GM12891 (cell line): Measurements from ENCODE around the gene ABHD2.

Experiments used
- DNase-seq: peaks from one replicate; pipeline ENCODE4 v3.0.0; 2011; ENCODE audit warnings: low spot score; ENCODE audit not compliant: insufficient read length
- FAIRE-seq: peaks from 2 replicates; lab custom pipeline; 2011; peaks lifted over from hg19 to GRCh38; lab: Jason Lieb, UNC
- PAX5 ChIP-seq: IDR thresholded peaks from 2 replicates; pipeline ENCODE4 v1.6.1; 2011; ENCODE audit warnings: low read length, moderate library complexity, mild to moderate bottlenecking; ENCODE audit not compliant: insufficient read depth, severe bottlenecking
- POLR2A ChIP-seq: IDR thresholded peaks from 2 replicates; pipeline ENCODE4 v1.6.1; 2011; ENCODE audit warnings: low read depth, low read length, control low read depth
- POLR2AphosphoS5 ChIP-seq: IDR thresholded peaks from 2 replicates; pipeline ENCODE4 v1.6.1; 2011; ENCODE audit warnings: low read depth, low read length, control low read depth
- POU2F2 ChIP-seq: IDR thresholded peaks from 2 replicates; pipeline ENCODE4 v1.6.1; 2011; ENCODE audit warnings: low read depth, mild to moderate bottlenecking, control low read depth, low read length, moderate library complexity
- SPI1 ChIP-seq: IDR thresholded peaks from 2 replicates; pipeline ENCODE4 v1.6.1; 2011; ENCODE audit warnings: low read depth, low read length, control low read depth
- TAF1 ChIP-seq: IDR thresholded peaks from 2 replicates; pipeline ENCODE4 v1.6.1; 2011; ENCODE audit warnings: low read depth, low read length, control low read depth

The ABHD2 gene

DNA sequence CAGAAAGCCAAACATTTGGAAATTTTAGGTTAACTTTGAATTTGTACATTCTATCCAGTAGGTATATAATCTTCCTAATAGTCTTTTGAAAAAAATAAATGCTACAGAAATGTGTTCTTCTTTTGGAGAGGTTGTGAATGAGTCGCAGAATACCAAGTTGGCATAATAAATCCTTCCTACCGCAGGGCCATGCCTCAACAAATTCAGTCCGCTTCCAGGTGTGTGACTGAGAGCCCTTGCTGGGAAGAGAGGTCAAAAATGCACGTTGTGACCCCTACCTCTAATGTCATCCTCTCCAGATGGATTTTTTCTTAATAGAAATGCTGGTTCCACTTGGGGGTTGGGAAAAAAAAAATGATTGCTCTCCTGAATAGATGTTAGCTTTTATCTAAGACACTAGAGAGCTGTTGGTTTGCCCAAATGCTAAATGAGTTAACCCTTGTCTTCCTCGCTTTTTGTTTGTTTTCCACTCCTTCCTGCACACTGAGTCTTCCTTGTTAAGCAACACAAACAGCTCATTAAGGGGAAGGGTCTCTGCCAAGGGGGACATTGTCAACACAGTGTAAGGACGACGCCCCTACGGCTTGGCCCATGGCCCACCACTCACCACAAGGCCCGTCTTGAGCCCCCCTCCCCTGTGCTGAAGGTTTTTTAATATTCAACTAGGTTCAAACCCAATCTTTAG, 99.2 kb downstream of the ABHD2 start:
- no peak for FAIRE-seq
- TF ChIP-seq SPI1 (no peak), POU2F2 (no peak), PAX5 (no peak), POLR2A (no peak), TAF1 (no peak), POLR2AphosphoS5 (no peak)
- DNase-seq: no peak

DNA sequence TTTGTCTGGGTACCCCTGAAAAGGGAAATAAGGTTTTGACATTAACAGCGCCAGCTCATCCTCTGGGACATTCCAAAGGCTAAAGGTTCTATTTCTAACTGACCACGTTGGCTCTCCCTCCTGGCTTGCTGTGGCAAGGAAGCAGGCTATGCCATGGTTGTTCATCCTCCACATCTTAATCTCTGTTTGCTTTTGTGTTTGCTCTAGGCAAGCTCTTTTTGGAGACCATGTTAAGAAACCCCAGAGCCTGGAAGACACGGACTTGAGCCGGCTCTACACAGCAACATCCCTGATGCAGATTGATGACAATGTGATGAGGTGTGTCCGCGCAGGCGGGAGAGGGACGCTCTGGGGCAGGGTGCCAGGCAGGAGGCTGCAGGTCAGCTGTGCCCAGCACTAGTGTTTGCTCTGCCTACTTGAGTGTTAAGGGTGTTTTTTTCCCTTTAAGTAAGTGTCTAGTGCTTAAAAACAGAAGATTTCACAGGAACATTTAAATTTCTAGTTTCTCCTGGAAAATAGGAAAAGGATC, 99.8 kb downstream of the ABHD2 start:
- TF ChIP-seq PAX5 (no peak), POU2F2 (no peak), TAF1 (no peak), SPI1 (no peak), POLR2AphosphoS5 (no peak), POLR2A (no peak)
- DNase-seq (no peak), FAIRE-seq (no peak)

DNA sequence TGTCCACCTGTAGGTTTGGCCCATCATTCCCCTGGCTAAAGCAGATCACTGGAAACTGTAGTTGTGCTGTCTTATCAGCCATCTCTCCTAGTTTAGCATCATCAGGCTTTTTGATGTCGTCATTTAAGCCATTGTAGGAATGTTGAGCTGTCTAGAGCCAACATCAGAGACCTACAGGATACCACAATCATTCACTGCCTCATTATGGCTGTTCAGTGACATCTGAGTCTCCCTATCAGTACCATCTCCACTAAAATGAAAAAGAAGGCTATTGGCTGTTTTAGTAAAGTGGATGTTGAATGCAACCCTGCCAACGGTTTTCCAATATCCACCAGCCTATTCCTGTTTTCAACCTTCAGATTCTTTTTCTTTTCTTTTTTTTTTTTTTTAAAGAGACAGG, 103.9 kb downstream of the ABHD2 start:
- no peak for FAIRE-seq
- DNase-seq: no peak
- TF ChIP-seq SPI1: no peak
- no peak for TF ChIP-seq POU2F2
- TF ChIP-seq POLR2A: no peak

DNA sequence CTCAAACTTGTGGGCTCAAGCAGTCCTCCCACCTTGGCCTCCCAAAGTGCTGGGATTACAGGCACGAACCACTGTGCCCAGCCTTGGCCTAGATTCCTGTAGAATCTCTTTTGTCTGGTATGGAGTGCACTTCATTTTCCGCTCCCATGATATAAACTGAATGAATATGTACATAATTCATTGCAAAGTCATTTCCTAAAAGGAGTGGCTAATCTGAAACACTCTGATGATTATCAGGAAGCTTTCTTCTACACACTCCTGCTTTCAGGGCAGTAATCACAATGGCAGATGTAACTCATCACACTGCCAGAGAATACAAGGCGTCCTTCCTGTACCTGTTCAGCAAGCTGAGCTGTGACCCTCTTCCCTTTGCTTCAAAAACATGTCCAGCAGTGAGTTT, 104.5 kb downstream of the ABHD2 start:
- no peak for TF ChIP-seq PAX5
- TF ChIP-seq SPI1: no peak
- no peak for TF ChIP-seq POLR2AphosphoS5
- TF ChIP-seq POU2F2: no peak
- no peak for DNase-seq
- FAIRE-seq: no peak

DNA sequence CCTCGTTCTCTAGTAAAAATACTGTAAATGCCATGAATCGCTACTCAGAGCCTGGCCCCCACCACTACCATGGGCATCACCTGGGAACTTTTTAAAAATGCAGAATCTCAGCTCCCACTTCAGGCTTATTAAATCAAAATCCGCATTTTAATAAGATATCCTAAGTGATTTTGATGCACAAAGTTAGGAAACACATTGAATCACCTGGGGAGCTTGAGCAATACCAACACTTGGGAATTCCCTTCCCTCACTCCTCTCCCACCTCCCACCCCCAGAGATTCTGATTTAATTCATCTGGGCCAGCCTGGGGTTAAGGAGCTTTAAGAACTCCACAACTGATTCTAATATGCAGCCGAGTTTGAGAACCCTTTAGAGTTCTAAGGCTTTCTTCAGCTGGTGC, 106.4 kb downstream of the ABHD2 start:
- TF ChIP-seq TAF1: no peak
- no peak for TF ChIP-seq SPI1
- no peak for TF ChIP-seq POU2F2
- TF ChIP-seq PAX5: no peak
- no peak for DNase-seq
- FAIRE-seq: no peak

DNA sequence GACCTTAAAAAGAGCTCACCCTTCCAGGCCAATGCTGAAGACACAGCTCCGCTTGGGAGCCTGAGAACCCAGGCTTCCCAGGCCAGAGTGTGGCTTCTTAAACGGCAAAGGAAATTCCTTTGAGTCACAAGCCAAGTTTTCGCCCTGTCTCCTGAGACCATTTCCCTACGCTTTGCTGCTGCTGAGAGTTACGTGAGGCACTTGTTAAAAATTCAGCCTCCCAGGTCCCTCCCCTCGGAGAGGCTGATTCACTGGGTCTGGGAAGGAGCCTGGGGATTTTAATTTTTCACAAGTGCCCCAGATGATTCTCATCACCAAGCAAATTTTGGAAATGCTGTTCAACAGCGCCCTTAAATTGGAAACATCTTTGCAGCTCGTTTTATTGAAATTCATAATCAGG, 107.6 kb downstream of the ABHD2 start:
- DNase-seq (no peak), FAIRE-seq (no peak)
- TF ChIP-seq POLR2A (no peak), PAX5 (no peak), POLR2AphosphoS5 (no peak), TAF1 (no peak), SPI1 (no peak), POU2F2 (no peak)

DNA sequence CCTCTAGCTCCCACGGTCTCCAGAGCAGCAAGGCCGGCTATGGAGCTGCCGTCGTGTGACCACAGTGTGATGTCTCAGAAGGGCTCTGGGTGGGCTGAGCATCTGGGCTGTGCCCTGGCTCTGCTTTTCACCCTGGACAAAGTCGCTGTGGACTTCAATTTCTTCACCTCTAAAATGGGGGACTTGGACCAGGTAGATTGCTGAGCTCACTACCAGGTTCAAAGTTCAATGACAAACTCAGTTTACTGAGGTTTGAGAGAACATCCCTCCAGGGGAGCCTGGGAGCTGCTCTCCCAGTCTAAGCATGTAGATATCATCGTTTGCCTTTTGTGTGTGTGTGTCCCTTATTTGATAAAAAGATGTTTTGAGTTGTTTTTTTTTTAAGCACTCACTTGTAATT, 108.0 kb downstream of the ABHD2 start:
- FAIRE-seq (no peak), DNase-seq (no peak)
- TF ChIP-seq TAF1 (no peak), SPI1 (no peak), PAX5 (no peak)

DNA sequence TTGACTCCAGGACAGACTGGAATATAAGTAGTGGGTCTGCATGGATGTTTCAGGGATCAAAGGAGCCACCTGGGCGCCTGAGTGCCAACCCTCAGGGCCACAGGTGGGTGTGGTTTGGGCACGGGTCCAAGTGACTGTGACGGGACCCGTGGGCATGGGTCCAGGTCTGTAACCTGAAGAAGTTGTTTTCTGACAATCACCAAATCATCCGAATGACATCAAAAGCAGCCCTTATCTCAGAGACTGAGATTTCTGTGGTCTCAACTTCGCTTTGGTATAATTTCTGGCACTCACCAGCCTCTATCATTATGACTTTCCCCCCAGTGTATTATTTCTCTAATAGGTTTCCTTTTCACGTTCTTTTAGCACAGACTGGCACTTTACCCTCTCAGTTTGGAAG, 108.7 kb downstream of the ABHD2 start:
- FAIRE-seq (no peak), DNase-seq (no peak)
- no peak for TF ChIP-seq SPI1
- TF ChIP-seq TAF1: no peak
- no peak for TF ChIP-seq POU2F2
- TF ChIP-seq POLR2A: no peak
- TF ChIP-seq PAX5: no peak
- no peak for TF ChIP-seq POLR2AphosphoS5

DNA sequence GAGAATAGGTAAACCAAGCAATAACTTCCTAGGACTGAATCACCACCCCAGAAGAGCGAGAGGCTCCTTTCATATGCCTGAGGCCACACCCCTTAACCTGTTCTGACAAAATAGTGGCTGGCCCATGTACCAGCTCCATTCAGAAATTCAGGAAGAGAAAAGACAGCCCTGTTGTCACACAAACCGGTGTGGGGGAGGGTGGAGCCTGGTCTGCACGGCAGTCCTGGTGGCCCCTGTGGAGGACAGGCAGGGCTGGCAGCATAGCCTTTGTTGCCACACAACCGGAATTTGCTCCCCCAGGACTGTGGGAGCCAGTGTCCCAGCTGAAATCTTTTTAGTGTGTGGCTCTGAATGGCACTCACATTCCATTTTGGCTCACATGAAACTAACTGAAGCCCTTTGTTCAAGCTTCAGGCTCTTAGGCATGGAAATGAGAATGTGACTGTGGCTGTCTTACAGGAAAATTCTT, 109.3 kb downstream of the ABHD2 start:
- no peak for DNase-seq

DNA sequence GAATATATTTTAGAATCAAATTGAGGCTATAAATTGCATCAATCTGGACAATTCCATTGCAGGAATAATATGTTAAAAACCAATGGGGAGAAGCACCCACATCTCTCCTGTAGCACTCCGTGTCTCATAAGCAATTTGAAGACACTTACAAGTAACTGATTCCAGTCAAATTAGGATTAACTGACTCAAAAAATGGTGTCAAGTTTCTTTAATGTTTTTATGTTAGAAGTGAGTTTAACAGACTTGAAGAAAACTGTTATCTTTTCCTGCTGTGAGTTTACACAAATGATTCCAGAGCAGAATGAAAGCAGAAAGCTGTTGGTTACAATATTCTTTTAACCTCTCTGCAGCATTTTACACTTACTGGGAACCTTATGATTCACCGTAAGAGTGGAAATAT, 109.9 kb downstream of the ABHD2 start:
- FAIRE-seq (no peak), DNase-seq (no peak)

More for the DNA sequence above, 109.3 kb downstream of the ABHD2 start:
- no peak for TF ChIP-seq POU2F2
- TF ChIP-seq SPI1: no peak
- no peak for TF ChIP-seq TAF1
- TF ChIP-seq POLR2A: no peak
- no peak for TF ChIP-seq PAX5
- no peak for TF ChIP-seq POLR2AphosphoS5
- no peak for FAIRE-seq

DNA sequence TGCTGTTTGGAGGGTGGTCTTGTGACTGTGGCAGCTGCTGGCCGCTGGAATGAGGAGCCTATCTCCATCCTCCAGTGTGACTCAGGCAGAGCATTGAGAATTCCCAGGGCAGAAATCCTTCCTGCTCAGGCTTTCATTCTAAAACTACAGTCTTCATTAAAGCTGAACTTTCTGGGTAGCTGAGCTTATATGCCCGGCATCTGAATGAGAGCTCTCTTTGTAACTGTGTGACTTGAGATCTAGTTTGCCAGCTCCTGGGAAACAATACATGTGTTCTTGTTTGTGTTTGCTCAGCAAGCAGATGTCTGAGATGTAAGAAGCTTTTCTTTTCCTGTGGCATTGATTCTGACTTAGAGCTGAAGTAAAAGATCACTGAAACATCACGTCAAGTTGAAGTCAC, 110.7 kb downstream of the ABHD2 start:
- FAIRE-seq (no peak), DNase-seq (no peak)
- no peak for TF ChIP-seq TAF1
- TF ChIP-seq POLR2AphosphoS5: no peak
- no peak for TF ChIP-seq PAX5
- no peak for TF ChIP-seq SPI1
- TF ChIP-seq POLR2A: no peak

More for the DNA sequence above, 109.9 kb downstream of the ABHD2 start:
- TF ChIP-seq PAX5 (no peak), POU2F2 (no peak), SPI1 (no peak), POLR2AphosphoS5 (no peak), POLR2A (no peak), TAF1 (no peak)
